Ammon's horn (tissue), 1 donor: ENCODE results near the gene FMN2.
"Not testable (repeated sequence)": the region's sequence is repeated elsewhere in the genome, so short reads cannot be mapped to it uniquely, and the experiment has no call there.

ENCODE experiments used
- DNase-seq: peaks from one replicate; pipeline ENCODE4 v3.0.0-alpha.2; 2016; ENCODE audit warnings: low spot score

Gene FMN2

GRCh38 chr1:240363315-240363714 lies 271.6 kb downstream of the FMN2 start:
- no peak for DNase-seq

- no peak for DNase-seq
Observed at GRCh38 chr1:240363914-240364313, 272.2 kb downstream of the FMN2 start.

- no peak for DNase-seq
Observed at GRCh38 chr1:240366636-240367035, 275.0 kb downstream of the FMN2 start.

- no peak for DNase-seq
Observed at GRCh38 chr1:240385551-240385950, 293.9 kb downstream of the FMN2 start.

- DNase-seq: no peak
Observed at GRCh38 chr1:240385985-240386978, 294.6 kb downstream of the FMN2 start.

GRCh38 chr1:240387051-240387450 lies 295.4 kb downstream of the FMN2 start:
- DNase-seq: no peak

- no peak for DNase-seq
Observed at GRCh38 chr1:240391660-240392260, 300.1 kb downstream of the FMN2 start.

GRCh38 chr1:240394353-240394752 lies 302.7 kb downstream of the FMN2 start:
- no peak for DNase-seq

GRCh38 chr1:240395336-240395735 lies 303.7 kb downstream of the FMN2 start:
- DNase-seq: no peak

- peak; percentile 69 for DNase-seq
Observed at GRCh38 chr1:240399381-240399780, 307.7 kb downstream of the FMN2 start.

- no peak for DNase-seq
Observed at GRCh38 chr1:240401731-240402130, 310.0 kb downstream of the FMN2 start.

- no peak for DNase-seq
Observed at GRCh38 chr1:240402326-240402725, 310.6 kb downstream of the FMN2 start.

- DNase-seq: no peak
Observed at GRCh38 chr1:240404286-240404685, 312.6 kb downstream of the FMN2 start.

GRCh38 chr1:240405751-240406150 lies 314.1 kb downstream of the FMN2 start:
- no peak for DNase-seq

- no peak for DNase-seq
Observed at GRCh38 chr1:240407407-240407806, 315.7 kb downstream of the FMN2 start.

GRCh38 chr1:240409615-240410014 lies 317.9 kb downstream of the FMN2 start:
- DNase-seq: no peak

GRCh38 chr1:240413732-240414131 lies 322.0 kb downstream of the FMN2 start:
- DNase-seq: no peak

GRCh38 chr1:240414237-240414636 lies 322.6 kb downstream of the FMN2 start:
- DNase-seq: no peak

- DNase-seq: not testable (repeated sequence)
Observed at GRCh38 chr1:240415011-240415410, 323.3 kb downstream of the FMN2 start.

- no peak for DNase-seq
Observed at GRCh38 chr1:240415532-240415931, 323.8 kb downstream of the FMN2 start.

GRCh38 chr1:240417317-240417716 lies 325.6 kb downstream of the FMN2 start:
- DNase-seq: no peak

GRCh38 chr1:240420766-240421165 lies 329.1 kb downstream of the FMN2 start:
- DNase-seq: no peak

GRCh38 chr1:240423246-240423924 lies 331.7 kb downstream of the FMN2 start:
- DNase-seq: no peak
